Endothelial cell of umbilical vein (primary cell): ENCODE results near the gene ZNF483. TPM values are rescaled to one million over a fixed set of nuclear protein-coding genes. Genes with fewer than 3 reads are reported as not detected.

ENCODE experiments used
- BruUV-seq: library from RNA; stranded (reverse); fragments of 400-500 nt; replicated peaks from 2 replicates; lab custom pipeline; 2021; lab: Mats Ljungman, UMichigan
- CTCF ChIA-PET: fragments of 300-600, 350-600 bp; sonication (Branson Sonifier 250); formaldehyde crosslinking; loops from one replicate; lab custom pipeline; 2021; ENCODE audit warnings: antibody characterized with exemption, inconsistent platforms; lab: Charles Lee
- POLR2A ChIA-PET: fragments of 300-600, 350-600 bp; sonication (Branson Sonifier 250); formaldehyde crosslinking; loops from one replicate; lab custom pipeline; 2021; ENCODE audit warnings: antibody characterized with exemption, inconsistent platforms; lab: Charles Lee
- DNase-seq: peaks from one replicate; pipeline ENCODE4 v3.0.0-alpha.2; 2011; ENCODE audit warnings: low read depth, low spot score
- FAIRE-seq: peaks from 2 replicates; lab custom pipeline; 2011; peaks lifted over from hg19 to GRCh38; lab: Jason Lieb, UNC
- H2AFZ ChIP-seq: 2 replicates; pipeline ENCODE4 v1.6.0; 2012; ENCODE audit warnings: low read depth, low read length, control low read depth, inconsistent platforms
- H3K27ac ChIP-seq: 2 replicates; pipeline ENCODE4 v1.5.1; 2011; ENCODE audit warnings: low read depth, mild to moderate bottlenecking, control low read depth, low read length, moderate library complexity; ENCODE audit not compliant: insufficient read depth
- H3K27me3 ChIP-seq, 2 experiments: 2 replicates each; pipeline versions ENCODE4 v1.6.0 to v1.6.1; 2011; ENCODE audit warnings: low read length in 2 of 2, mixed read lengths in 1 of 2; ENCODE audit not compliant: control insufficient read depth in 2 of 2, insufficient read depth in 2 of 2
- H3K36me3 ChIP-seq, 2 experiments: 2 replicates in 1 of 2; 3 replicates in 1 of 2; pipeline ENCODE4 v1.5.1; 2011; ENCODE audit warnings: low read length in 2 of 2, mild to moderate bottlenecking in 1 of 2, moderate library complexity in 1 of 2; ENCODE audit not compliant: control insufficient read depth in 2 of 2, insufficient read depth in 2 of 2; ENCODE audit errors: extremely low read depth in 1 of 2
- H3K4me1 ChIP-seq: 3 replicates; pipeline ENCODE4 v1.5.1; 2011; ENCODE audit warnings: mild to moderate bottlenecking, low read length; ENCODE audit not compliant: control insufficient read depth, insufficient read depth; ENCODE audit errors: extremely low read depth
- H3K4me2 ChIP-seq: 2 replicates; pipeline ENCODE4 v1.6.1; 2011; ENCODE audit warnings: low read length, control low read depth, mixed read lengths; ENCODE audit not compliant: insufficient read depth
- H3K4me3 ChIP-seq, 3 experiments: fragments of 200-600 bp in 1 of 3; sonication (generic), shearing (Covaris generic) in 1 of 3; replicated peaks in 1 of 3; 2 replicates each; pipeline ENCODE4 v1.5.1; 2011 to 2016; ENCODE audit warnings: control low read depth in 3 of 3, low read length in 3 of 3, mild to moderate bottlenecking in 2 of 3, inconsistent platforms in 1 of 3, low read depth in 1 of 3, moderate library complexity in 1 of 3; ENCODE audit not compliant: insufficient read depth in 1 of 3
- H3K79me2 ChIP-seq: 2 replicates; pipeline ENCODE4 v1.6.0; 2012; ENCODE audit warnings: low read length, inconsistent platforms; ENCODE audit not compliant: control insufficient read depth, insufficient read depth
- H3K9ac ChIP-seq: replicated peaks from 2 replicates; pipeline ENCODE3; 2011; ENCODE audit warnings: low read length, control low read depth; ENCODE audit not compliant: insufficient read depth; ENCODE audit errors: extremely low read depth
- H3K9me1 ChIP-seq: replicated peaks from 3 replicates; pipeline ENCODE4 v1.6.0; 2011; ENCODE audit warnings: mild to moderate bottlenecking, low read length; ENCODE audit not compliant: control insufficient read depth, insufficient read depth; ENCODE audit errors: extremely low read depth
- H3K9me3 ChIP-seq: replicated peaks from 2 replicates; pipeline ENCODE4 v1.5.1; 2012; ENCODE audit warnings: low read length, inconsistent platforms; ENCODE audit not compliant: control insufficient read depth, insufficient read depth
- H4K20me1 ChIP-seq: replicated peaks from 2 replicates; pipeline ENCODE3; 2011; ENCODE audit warnings: mild to moderate bottlenecking, low read length; ENCODE audit not compliant: control insufficient read depth, insufficient read depth; ENCODE audit errors: extremely low read depth
- CTCF ChIP-seq, 2 donors: IDR thresholded peaks; 1 replicate in 1 of 2; 2 replicates in 1 of 2; pipeline ENCODE4 v1.5.1; 2011; ENCODE audit warnings: low read length in 2 of 2, mild to moderate bottlenecking in 2 of 2, moderate library complexity in 2 of 2, control low read depth in 1 of 2, inconsistent platforms in 1 of 2, low read depth in 1 of 2; ENCODE audit not compliant: insufficient read depth in 1 of 2; ENCODE audit errors: extremely low read depth in 1 of 2
- EZH2 ChIP-seq: IDR thresholded peaks from 2 replicates; pipeline ENCODE4 v1.6.1; 2012; ENCODE audit warnings: borderline replicate concordance, low read depth, mild to moderate bottlenecking, moderate library complexity, low read length, inconsistent platforms; ENCODE audit not compliant: severe bottlenecking
- FOS ChIP-seq: IDR thresholded peaks from 2 replicates; pipeline ENCODE4 v1.6.1; 2011; ENCODE audit warnings: mild to moderate bottlenecking, low read length, moderate library complexity, borderline replicate concordance; ENCODE audit not compliant: insufficient read depth
- GATA2 ChIP-seq: IDR thresholded peaks from 2 replicates; pipeline ENCODE4 v1.7.0; 2011; ENCODE audit warnings: low read depth, mild to moderate bottlenecking, moderate library complexity, mixed read lengths, low read length; ENCODE audit not compliant: insufficient read length, insufficient read depth
- JUN ChIP-seq: IDR thresholded peaks from 2 replicates; pipeline ENCODE4 v1.6.1; 2011; ENCODE audit warnings: borderline replicate concordance, low read depth; ENCODE audit not compliant: insufficient read length, insufficient read depth
- MAX ChIP-seq: IDR thresholded peaks from 2 replicates; pipeline ENCODE4 v1.6.1; 2011; ENCODE audit not compliant: insufficient read depth, insufficient read length
- MYC ChIP-seq: IDR thresholded peaks from one replicate; pipeline ENCODE4 v1.6.1; 2011; ENCODE audit warnings: mild to moderate bottlenecking, low read depth, low read length
- POLR2A ChIP-seq: IDR thresholded peaks from 2 replicates; pipeline ENCODE4 v1.6.1; 2012; ENCODE audit warnings: low read depth, mild to moderate bottlenecking, control low read depth, low read length
- POLR2AphosphoS5 ChIP-seq: IDR thresholded peaks from 2 replicates; pipeline ENCODE4 v1.6.1; 2012; ENCODE audit warnings: low read depth, mild to moderate bottlenecking, control low read depth, low read length, moderate library complexity; ENCODE audit not compliant: insufficient read depth
- dilution Hi-C: fragments of 300-500 bp; cut with MboI; formaldehyde crosslinking; loops from one replicate; pipeline ENCODE4 v1.15.0; 2019; ENCODE audit warnings: low sequenced_read_pairs; ENCODE audit not compliant: extremely low pct_ligation_motif_present
- intact Hi-C: fragments of 100-400 bp; cut with micrococcal nuclease; formaldehyde crosslinking; loops from one replicate; pipeline ENCODE4 v1.10.0; 2022
- polyA plus RNA-seq, 4 experiments: library from polyadenylated mRNA; depleted of rRNA in 3 of 4; stranded (reverse) in 3 of 4; unstranded in 1 of 4; fragments of >200 nt; gene quantifications; 2 replicates each; pipeline versions ENCODE4 v1.2.1 to v1.2.3, GENCODE V29; 2011 to 2012; ENCODE audit warnings: missing spikeins in 1 of 4
- total RNA-seq: library from RNA; stranded (reverse); gene quantifications from 2 replicates; pipeline ENCODE4 v1.2.3, GENCODE V29; 2021

The ZNF483 gene
- total and polyA plus RNA-seq, 2 donors (not counting 3 experiments of a cell fraction or from before 2014, with no cell fraction given) = 0.23 to 2.0 TPM

GRCh38 chr9:111533099-111533790, 8.3 kb downstream of the ZNF483 start:
- Histone ChIP-seq H3K9me3 (no peaks in the 10 kb centered on the region), H3K4me1 (no peaks in the 10 kb centered on the region), H3K4me3 (no peak overlapping the region), H2AFZ (no peak overlapping the region), H3K79me2 (no peaks in the 10 kb centered on the region), H3K4me2 (no peak overlapping the region), H3K36me3 (no peaks in the 10 kb centered on the region), H3K27ac (no peak overlapping the region), H3K27me3 (no peaks in the 10 kb centered on the region), H3K9me1 (no peaks in the 10 kb centered on the region), H4K20me1 (no peaks in the 10 kb centered on the region), H3K9ac (no peak overlapping the region)
- CTCF ChIA-PET = interaction anchor here (1.0 kb wide), 1 partner anchor 9 kb away, joined by 3 read pairs; the partner anchor contains the start of gene ZNF483
- POLR2A ChIA-PET = no interaction called here
- no peak for FAIRE-seq
- DNase-seq = no peak
- BruUV-seq = no TSS peak
- TF ChIP-seq JUN (no peak), POLR2A (no peak), FOS (no peak), CTCF (IDR thresholded peaks at IDR 0.05; ENCODE audit: extremely low read depth in 1 of 2, insufficient read depth in 1 of 2, low read depth in 1 of 2, low read length in 2 of 2) (no peak), EZH2 (no peak), GATA2 (no peak), MAX (no peak), MYC (no peak), POLR2AphosphoS5 (no peak)
- intact Hi-C loops = no loop called here
- dilution Hi-C loops = no loop called here
